IMR-90 (cell line): ENCODE data around the gene LSMEM2.

Experiments
- NFE2L2 ChIP-seq: fragments of 150-350 bp; IDR thresholded peaks from 2 replicates; pipeline ENCODE4 v1.6.1; 2016; ENCODE audit warnings: low read depth, mild to moderate bottlenecking, low read length
- POLR2A ChIP-seq: IDR thresholded peaks from 2 replicates; pipeline ENCODE4 v1.6.1; 2012; ENCODE audit warnings: mild to moderate bottlenecking, low read depth, low read length
- RAD21 ChIP-seq: IDR thresholded peaks from 2 replicates; pipeline ENCODE4 v1.6.1; 2012; ENCODE audit warnings: low read length, improper control_type of control experiment
- TF ChIP-seq, protein P1 (sequence below): conservative IDR thresholded peaks from 2 replicates; pipeline ENCODE4 v1.5.1; 2012; ENCODE audit warnings: mild to moderate bottlenecking, low read depth, low read length, improper control_type of control experiment
- TF ChIP-seq, protein P2 (sequence below): fragments of 150-350 bp; IDR thresholded peaks from 2 replicates; pipeline ENCODE4 v1.6.1; 2016; ENCODE audit warnings: low read depth, mild to moderate bottlenecking, low read length, moderate library complexity, borderline replicate concordance

DNA sequence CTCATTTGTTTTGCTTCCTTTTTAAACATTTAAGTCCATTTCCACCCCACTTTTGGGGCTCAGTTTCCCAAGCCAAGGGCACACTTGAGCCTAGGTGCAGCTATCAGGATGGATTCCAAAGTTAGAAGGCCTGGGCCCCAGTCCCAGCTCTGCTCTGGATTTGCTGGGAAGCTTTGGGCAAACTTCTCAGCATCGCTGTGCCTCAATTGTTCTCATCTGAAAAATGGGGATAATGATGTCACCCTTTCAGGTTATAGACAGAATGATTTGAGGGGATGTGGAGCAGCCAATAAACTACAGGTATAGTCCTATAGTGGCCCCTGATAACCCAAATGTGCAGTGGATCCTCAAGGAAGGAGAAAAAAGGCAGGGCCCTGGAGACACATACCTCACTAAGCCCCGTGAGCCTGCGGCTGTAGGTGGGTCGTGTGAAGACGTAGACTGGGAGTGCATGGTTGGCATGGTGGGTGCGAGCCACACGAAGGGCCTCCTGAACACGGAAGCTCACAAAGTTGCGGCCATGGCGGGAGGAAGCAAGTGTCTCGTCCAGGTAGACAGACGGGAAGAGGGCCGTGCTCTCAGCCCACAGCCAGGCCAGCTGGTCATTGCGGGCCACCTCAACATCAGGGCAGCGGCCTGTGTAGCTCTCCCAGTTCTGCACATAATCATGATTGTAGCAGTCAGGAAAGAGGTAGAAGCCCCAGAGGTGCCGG lies 40.5 kb downstream of the LSMEM2 start:
- no peak for TF ChIP-seq RAD21
- TF ChIP-seq, protein P1, sequence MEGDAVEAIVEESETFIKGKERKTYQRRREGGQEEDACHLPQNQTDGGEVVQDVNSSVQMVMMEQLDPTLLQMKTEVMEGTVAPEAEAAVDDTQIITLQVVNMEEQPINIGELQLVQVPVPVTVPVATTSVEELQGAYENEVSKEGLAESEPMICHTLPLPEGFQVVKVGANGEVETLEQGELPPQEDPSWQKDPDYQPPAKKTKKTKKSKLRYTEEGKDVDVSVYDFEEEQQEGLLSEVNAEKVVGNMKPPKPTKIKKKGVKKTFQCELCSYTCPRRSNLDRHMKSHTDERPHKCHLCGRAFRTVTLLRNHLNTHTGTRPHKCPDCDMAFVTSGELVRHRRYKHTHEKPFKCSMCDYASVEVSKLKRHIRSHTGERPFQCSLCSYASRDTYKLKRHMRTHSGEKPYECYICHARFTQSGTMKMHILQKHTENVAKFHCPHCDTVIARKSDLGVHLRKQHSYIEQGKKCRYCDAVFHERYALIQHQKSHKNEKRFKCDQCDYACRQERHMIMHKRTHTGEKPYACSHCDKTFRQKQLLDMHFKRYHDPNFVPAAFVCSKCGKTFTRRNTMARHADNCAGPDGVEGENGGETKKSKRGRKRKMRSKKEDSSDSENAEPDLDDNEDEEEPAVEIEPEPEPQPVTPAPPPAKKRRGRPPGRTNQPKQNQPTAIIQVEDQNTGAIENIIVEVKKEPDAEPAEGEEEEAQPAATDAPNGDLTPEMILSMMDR = no peak
- no peak for TF ChIP-seq POLR2A
- TF ChIP-seq, protein P2, sequence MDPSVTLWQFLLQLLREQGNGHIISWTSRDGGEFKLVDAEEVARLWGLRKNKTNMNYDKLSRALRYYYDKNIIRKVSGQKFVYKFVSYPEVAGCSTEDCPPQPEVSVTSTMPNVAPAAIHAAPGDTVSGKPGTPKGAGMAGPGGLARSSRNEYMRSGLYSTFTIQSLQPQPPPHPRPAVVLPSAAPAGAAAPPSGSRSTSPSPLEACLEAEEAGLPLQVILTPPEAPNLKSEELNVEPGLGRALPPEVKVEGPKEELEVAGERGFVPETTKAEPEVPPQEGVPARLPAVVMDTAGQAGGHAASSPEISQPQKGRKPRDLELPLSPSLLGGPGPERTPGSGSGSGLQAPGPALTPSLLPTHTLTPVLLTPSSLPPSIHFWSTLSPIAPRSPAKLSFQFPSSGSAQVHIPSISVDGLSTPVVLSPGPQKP = no peak
- TF ChIP-seq NFE2L2 = no peak
